Ramos (cell line): Measurements from ENCODE around the gene TAS2R39.
"Not testable (repeated sequence)": the region's sequence is repeated elsewhere in the genome, so short reads cannot be mapped to it uniquely, and the experiment has no call there.

Experiments used
- in situ Hi-C: fragments of 300-500 bp; cut with MboI; formaldehyde crosslinking; loops from one replicate; pipeline ENCODE4 v1.14.3; 2022; ENCODE audit warnings: low sequenced_read_pairs; ENCODE audit not compliant: unreplicated experiment

TAS2R39 gene

GRCh38 chr7:143183024-143183423, at the start of gene TAS2R39:
Gene TAS2R39, plus strand, starts transcription at chr7:143183419. Its CDS starts 0 bp downstream, at chr7:143183419.
- in situ Hi-C loops, result no loop called here

GRCh38 chr7:143147070-143147469, 36.1 kb upstream of the TAS2R39 start:
- in situ Hi-C loops, result no loop called here

- in situ Hi-C loops, result no loop called here
Measured at GRCh38 chr7:143148050-143148449, 35.2 kb upstream of the TAS2R39 start.

- in situ Hi-C loops, result no loop called here
Measured at GRCh38 chr7:143148651-143149050, 34.6 kb upstream of the TAS2R39 start.

GRCh38 chr7:143150696-143151095, 32.5 kb upstream of the TAS2R39 start:
- in situ Hi-C loops, result not testable (repeated sequence)

- in situ Hi-C loops, result not testable (repeated sequence)
Measured at GRCh38 chr7:143158617-143159016, 24.6 kb upstream of the TAS2R39 start.

- in situ Hi-C loops, result no loop called here
Measured at GRCh38 chr7:143171697-143172096, 11.5 kb upstream of the TAS2R39 start.

- in situ Hi-C loops, result no loop called here
Measured at GRCh38 chr7:143172354-143172753, 10.9 kb upstream of the TAS2R39 start.

- in situ Hi-C loops, result no loop called here
Measured at GRCh38 chr7:143176128-143176527, 7.1 kb upstream of the TAS2R39 start.

GRCh38 chr7:143177374-143178119, 5.7 kb upstream of the TAS2R39 start:
- in situ Hi-C loops, result no loop called here

GRCh38 chr7:143180771-143181170, 2.4 kb upstream of the TAS2R39 start:
- in situ Hi-C loops, result not testable (repeated sequence)

GRCh38 chr7:143181349-143181748, 1.9 kb upstream of the TAS2R39 start:
- in situ Hi-C loops, result no loop called here

GRCh38 chr7:143185551-143185950, 2.3 kb downstream of the TAS2R39 start:
- in situ Hi-C loops, result no loop called here

GRCh38 chr7:143188994-143189393, 5.8 kb downstream of the TAS2R39 start:
- in situ Hi-C loops, result no loop called here

GRCh38 chr7:143193880-143194279, 10.7 kb downstream of the TAS2R39 start:
- in situ Hi-C loops, result no loop called here

GRCh38 chr7:143199040-143199439, 15.8 kb downstream of the TAS2R39 start:
- in situ Hi-C loops, result no loop called here

- in situ Hi-C loops, result no loop called here
Measured at GRCh38 chr7:143202161-143202560, 18.9 kb downstream of the TAS2R39 start.

GRCh38 chr7:143203386-143203785, 20.2 kb downstream of the TAS2R39 start:
- in situ Hi-C loops, result no loop called here

GRCh38 chr7:143205560-143206293, 22.5 kb downstream of the TAS2R39 start:
- in situ Hi-C loops, result no loop called here

GRCh38 chr7:143210541-143210940, 27.3 kb downstream of the TAS2R39 start:
- in situ Hi-C loops, result loop anchor here (5.0 to 10.0 kb wide), 3 partner anchors 203 to 586 kb away; no protein-coding TSS in a partner anchor

- in situ Hi-C loops, result loop anchor here (5.0 to 10.0 kb wide), 3 partner anchors 206 to 589 kb away; no protein-coding TSS in a partner anchor
Measured at GRCh38 chr7:143213478-143213877, 30.3 kb downstream of the TAS2R39 start.
